IPS-20b (cell line): Measurements from ENCODE around the gene PEX11A.

Experiments used
- H3K27ac ChIP-seq: one replicate; pipeline ENCODE4 v1.5.1; 2013; ENCODE audit warnings: low read length
- H3K27me3 ChIP-seq: 2 replicates; pipeline ENCODE4 v1.6.1; 2013; ENCODE audit warnings: mild to moderate bottlenecking, low read length, inconsistent platforms; ENCODE audit not compliant: insufficient read depth
- H3K36me3 ChIP-seq: 2 replicates; pipeline ENCODE4 v1.6.1; 2013; ENCODE audit warnings: low read depth, mild to moderate bottlenecking, inconsistent platforms, low read length, moderate library complexity; ENCODE audit not compliant: insufficient read depth
- H3K4me1 ChIP-seq: 2 replicates; pipeline ENCODE4 v1.6.1; 2013; ENCODE audit warnings: mild to moderate bottlenecking, control low read depth, inconsistent platforms, low read length, moderate library complexity; ENCODE audit not compliant: insufficient read depth
- H3K4me3 ChIP-seq: 2 replicates; pipeline ENCODE4 v1.5.1; 2013; ENCODE audit warnings: mild to moderate bottlenecking, low read length, inconsistent platforms
- H3K9ac ChIP-seq: 2 replicates; pipeline ENCODE4 v1.6.1; 2013; ENCODE audit warnings: low read depth, mild to moderate bottlenecking, inconsistent platforms, low read length, moderate library complexity
- H3K9me3 ChIP-seq: 2 replicates; pipeline ENCODE4 v1.6.1; 2013; ENCODE audit warnings: mild to moderate bottlenecking, low read depth, low read length, inconsistent platforms; ENCODE audit not compliant: insufficient read depth

The PEX11A gene, protein sequence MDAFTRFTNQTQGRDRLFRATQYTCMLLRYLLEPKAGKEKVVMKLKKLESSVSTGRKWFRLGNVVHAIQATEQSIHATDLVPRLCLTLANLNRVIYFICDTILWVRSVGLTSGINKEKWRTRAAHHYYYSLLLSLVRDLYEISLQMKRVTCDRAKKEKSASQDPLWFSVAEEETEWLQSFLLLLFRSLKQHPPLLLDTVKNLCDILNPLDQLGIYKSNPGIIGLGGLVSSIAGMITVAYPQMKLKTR

DNA sequence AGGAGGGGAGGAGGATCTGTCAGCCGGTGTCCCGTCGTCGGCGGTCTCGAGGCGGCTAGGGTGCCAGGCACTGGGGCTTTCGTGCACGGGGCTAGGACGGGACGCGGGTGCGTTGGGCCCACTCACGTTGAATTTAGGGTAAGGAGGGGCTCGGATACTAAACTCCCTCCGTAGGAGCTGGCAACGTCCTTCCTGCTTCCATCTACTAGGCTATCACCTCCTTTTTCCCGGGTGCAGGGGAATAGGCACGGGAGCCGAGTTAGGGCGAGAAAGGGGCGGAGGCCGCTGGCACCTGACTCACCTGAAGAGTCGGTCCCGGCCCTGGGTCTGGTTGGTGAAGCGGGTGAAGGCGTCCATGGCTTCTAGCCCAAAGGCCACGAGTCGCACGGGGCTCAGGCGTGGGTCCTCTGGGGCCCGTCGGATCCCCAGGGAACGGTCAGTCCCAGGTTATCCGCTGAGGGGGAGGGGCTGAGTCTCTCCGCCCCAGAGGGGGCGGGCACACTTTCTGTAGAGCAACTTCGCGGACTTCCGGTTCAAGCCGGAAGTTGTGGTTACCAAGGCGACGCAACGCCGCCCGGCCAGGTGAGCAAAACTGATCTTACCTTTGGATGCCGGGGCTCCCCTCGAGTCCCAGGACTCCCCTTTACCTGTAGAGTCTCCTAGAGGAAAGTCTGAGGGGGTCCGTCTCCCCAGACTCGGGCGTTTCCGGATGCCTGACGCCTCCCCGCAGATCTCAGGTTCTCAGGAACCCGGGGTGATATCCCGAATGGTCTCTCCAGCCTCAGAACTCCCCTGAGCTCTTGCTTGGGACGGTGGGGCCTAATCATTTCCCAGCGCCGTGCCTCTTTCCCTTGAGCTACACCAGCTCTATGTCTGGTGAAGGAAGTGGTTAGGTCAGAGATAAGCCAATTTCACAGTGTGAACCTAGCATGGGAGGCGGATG, at the start of gene PEX11A, which contains the start of gene WDR93:
Gene PEX11A (minus strand): TSS at position 479 of the 943 bp plus-strand sequence. CDS start 122 bp downstream, at position 357.
Gene WDR93 (plus strand): TSS at position 536 of the 943 bp plus-strand sequence. CDS start 10,936 bp downstream, outside the sequence.
- Histone ChIP-seq H3K9ac (peak within 1 kb of the TSS; percentile 68; the same call in 1 of the 2 replicates), H3K4me3 (peak within 1 kb of the TSS; percentile 91), H3K27me3 (peaks cover 30% of the 10 kb centered on the region), H3K27ac (no peak within 1 kb of the TSS), H3K9me3 (no peaks in the 10 kb centered on the region), H3K36me3 (no peaks in the 10 kb centered on the region), H3K4me1 (no peaks in the 10 kb centered on the region)

DNA sequence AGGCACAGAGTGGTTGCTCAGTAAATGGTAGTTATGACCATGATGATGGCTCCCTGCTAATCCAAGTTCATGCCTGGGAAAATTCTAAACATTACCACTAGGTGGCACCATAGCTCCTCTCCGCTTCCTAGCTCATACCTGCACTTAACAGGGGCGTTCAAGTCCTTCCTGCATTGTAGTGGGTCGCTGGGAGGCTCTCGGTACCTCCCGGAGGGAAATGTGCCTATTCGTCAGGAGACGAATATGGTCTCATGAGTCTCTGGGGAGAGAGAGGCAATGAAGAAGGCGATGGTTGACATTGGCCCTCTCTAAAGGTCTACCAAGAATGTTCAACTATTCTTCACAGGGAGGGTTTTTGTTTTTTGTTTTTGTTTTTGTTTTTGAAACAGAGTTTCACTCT, 49.6 kb upstream of the PEX11A start:
- H3K27me3 ChIP-seq: peaks cover 25% of the 10 kb centered on the region
- H3K4me1 ChIP-seq: no peaks in the 10 kb centered on the region
- H3K27ac ChIP-seq: no peak overlapping the region
- no peak overlapping the region for H3K4me3 ChIP-seq
- H3K9ac ChIP-seq: no peak overlapping the region
- H3K36me3 ChIP-seq: no peaks in the 10 kb centered on the region
- H3K9me3 ChIP-seq: no peaks in the 10 kb centered on the region

DNA sequence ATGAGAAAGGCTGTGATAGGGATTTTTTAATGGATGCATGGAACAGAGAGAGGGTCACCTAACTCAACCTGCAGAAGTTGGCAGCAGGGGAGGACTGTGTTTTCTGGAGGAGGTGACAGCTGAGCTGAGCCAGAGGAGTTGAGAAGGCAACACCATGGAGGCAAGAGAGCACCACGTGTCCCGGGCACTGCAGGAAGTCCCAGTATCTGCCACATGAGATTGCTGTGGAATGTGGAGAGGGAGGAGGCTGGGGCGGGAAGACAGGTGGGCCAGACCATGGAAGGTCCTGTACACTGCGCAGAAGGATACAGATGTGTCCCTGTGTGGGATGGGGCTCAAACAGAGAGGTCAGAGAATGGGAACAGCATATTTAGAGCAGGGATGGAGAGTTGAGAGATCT, 45.2 kb upstream of the PEX11A start:
- Histone ChIP-seq H3K27me3 (peaks cover 4% of the 10 kb centered on the region; the same call in 1 of the 2 replicates), H3K9me3 (no peaks in the 10 kb centered on the region), H3K27ac (no peak overlapping the region), H3K4me3 (no peak overlapping the region), H3K36me3 (no peaks in the 10 kb centered on the region), H3K4me1 (no peaks in the 10 kb centered on the region), H3K9ac (no peak overlapping the region)

DNA sequence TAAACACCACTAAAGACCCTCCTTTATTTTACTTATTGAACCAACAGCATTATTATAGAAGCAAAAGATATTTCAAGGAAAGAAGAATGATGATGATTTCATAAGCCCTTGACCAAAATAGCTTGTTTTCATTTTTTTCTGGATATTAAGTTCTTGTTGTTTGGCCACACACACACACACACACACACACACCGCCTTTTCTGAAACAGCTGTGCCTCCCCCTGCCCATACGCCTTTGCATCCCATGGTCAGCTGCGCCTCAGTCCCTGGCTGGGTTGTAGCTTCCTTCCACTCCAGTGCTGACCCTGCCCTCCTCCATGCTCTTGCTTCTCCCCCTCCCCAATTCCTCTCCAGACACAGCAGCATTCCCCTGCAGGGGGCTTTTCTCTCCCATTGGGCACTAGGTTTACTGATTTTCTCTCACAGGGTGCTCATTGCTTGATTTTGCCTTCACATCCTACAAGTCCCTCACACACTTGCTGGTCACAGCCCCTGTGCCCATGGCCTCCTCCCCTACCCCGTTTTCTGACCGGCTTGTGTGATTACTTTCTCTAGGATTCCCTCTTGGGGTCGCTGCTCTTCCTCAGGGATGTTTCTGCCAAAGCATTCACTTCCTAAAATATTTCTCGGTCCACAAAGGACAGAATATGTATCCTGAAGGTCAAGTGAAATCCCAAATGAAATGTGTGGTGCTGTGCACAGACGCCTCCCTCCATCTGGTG, 42.1 kb upstream of the PEX11A start:
- no peak overlapping the region for H3K9ac ChIP-seq
- H3K4me3 ChIP-seq: no peak overlapping the region
- H3K27ac ChIP-seq: no peak overlapping the region
- H3K36me3 ChIP-seq: no peaks in the 10 kb centered on the region
- H3K27me3 ChIP-seq: peaks cover 4% of the 10 kb centered on the region; the same call in 1 of the 2 replicates
- H3K9me3 ChIP-seq: no peaks in the 10 kb centered on the region
- H3K4me1 ChIP-seq: no peaks in the 10 kb centered on the region

DNA sequence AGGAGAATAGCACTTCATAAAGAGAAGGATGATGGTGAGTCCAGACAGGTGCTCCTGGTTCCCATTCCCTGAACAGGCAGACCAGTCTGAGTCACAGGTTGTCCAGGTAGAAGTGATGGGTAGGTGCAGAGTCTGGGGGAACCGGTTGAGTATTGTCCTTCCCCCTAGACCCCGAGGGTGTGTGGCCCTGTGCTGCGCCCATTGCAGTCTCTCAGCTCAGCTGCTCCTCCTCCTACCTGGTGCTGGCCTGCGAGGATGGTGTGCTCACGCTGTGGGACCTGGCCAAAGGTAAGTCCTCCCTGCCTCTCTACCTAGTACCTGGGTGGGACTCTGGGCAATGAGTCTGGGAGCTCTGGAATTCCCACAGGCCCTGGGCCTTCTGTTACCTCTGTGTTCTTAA, 40.7 kb upstream of the PEX11A start:
- Histone ChIP-seq H3K27ac (no peak overlapping the region), H3K36me3 (no peaks in the 10 kb centered on the region), H3K4me1 (no peaks in the 10 kb centered on the region), H3K4me3 (no peak overlapping the region), H3K9me3 (no peaks in the 10 kb centered on the region), H3K9ac (no peak overlapping the region), H3K27me3 (peaks cover 4% of the 10 kb centered on the region; the same call in 1 of the 2 replicates)

DNA sequence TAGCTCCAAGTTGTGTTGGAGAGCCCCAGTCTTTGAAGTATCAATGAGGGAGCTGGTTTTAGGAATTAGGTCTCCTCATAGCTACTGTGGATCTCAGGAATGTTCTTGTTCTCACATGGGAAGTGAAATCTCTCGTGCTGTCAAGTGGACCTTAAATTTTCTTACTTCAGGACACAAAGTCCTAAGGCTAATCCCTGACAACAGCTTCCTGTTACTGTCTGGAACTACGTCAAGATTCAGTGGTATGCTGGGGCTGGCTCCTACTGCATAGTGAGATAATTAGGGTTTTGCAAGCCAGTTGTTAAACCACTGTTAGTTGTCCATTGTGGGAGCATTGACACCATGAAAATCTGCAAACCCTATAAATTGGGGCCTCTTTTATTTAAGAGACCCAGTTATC, 37.7 kb upstream of the PEX11A start:
- Histone ChIP-seq H3K9ac (no peak overlapping the region), H3K27me3 (no peaks in the 10 kb centered on the region), H3K9me3 (peaks cover 6% of the 10 kb centered on the region; the same call in 1 of the 2 replicates), H3K4me3 (no peak overlapping the region), H3K36me3 (no peaks in the 10 kb centered on the region), H3K27ac (no peak overlapping the region), H3K4me1 (no peaks in the 10 kb centered on the region)

DNA sequence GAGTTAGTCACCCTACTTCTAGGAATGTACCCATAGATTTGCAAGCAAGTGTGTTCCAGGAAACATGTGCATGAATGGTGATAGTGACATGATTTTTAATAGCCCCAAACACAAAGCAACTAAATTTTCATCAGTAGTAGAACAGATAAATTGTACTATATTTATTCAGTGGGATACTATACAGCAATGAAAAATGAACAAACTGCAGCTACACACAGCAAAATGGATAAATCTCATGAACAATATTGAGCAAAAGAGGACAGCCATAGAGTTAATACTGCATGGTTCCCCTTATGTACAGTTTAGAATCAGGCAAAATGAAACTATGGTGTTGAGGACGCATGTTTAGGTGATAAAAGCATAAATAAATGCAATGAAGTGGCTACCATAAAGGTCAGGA, 34.5 kb upstream of the PEX11A start:
- H3K9me3 ChIP-seq: peaks cover 6% of the 10 kb centered on the region; the same call in 1 of the 2 replicates
- no peak overlapping the region for H3K4me3 ChIP-seq
- no peak overlapping the region for H3K27ac ChIP-seq
- H3K36me3 ChIP-seq: no peaks in the 10 kb centered on the region
- no peaks in the 10 kb centered on the region for H3K4me1 ChIP-seq
- no peaks in the 10 kb centered on the region for H3K27me3 ChIP-seq
- no peak overlapping the region for H3K9ac ChIP-seq

DNA sequence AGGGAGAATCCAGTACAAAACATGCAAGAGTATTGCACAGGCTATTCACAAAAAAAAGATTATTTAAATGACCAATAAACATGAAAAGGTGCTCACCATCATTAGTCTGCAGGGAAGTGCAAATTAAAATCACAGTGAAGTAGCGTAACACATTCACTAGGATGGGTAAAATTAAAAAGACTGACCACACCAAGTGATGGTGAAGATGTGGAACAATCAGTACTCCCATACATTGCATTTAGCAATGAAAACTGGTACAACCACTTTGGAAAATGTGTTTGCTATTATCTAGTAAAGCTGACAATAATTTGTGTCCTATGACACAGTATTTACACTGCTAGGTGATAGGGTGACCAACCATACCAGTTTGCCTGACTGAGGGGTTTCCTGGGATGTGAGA, 34.1 kb upstream of the PEX11A start:
- Histone ChIP-seq H3K9me3 (peaks cover 6% of the 10 kb centered on the region; the same call in 1 of the 2 replicates), H3K27me3 (no peaks in the 10 kb centered on the region), H3K4me3 (no peak overlapping the region), H3K36me3 (no peaks in the 10 kb centered on the region), H3K4me1 (no peaks in the 10 kb centered on the region), H3K27ac (no peak overlapping the region), H3K9ac (no peak overlapping the region)

DNA sequence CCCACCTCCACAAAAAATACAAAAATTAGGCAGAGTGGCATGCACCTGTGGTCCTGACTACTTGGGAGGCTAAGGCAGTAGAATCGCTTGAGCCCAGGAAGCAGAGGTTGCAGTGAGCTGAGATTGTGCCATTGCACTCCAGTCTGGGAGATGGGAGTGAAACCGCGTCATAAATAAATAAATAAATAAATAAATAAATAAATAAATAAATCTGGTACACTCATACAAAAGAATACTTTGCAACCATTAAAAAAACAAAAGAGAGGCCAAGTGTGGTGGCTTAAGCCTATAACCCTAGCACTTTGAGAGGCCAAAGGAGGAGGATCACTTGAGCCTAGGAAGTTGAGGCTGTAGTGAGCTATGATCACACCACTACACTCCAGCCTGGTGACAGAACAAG, 32.5 kb upstream of the PEX11A start:
- Histone ChIP-seq H3K9ac (no peak overlapping the region), H3K4me3 (no peak overlapping the region), H3K27ac (no peak overlapping the region), H3K9me3 (peaks cover 6% of the 10 kb centered on the region; the same call in 1 of the 2 replicates), H3K36me3 (no peaks in the 10 kb centered on the region), H3K27me3 (no peaks in the 10 kb centered on the region), H3K4me1 (no peaks in the 10 kb centered on the region)

DNA sequence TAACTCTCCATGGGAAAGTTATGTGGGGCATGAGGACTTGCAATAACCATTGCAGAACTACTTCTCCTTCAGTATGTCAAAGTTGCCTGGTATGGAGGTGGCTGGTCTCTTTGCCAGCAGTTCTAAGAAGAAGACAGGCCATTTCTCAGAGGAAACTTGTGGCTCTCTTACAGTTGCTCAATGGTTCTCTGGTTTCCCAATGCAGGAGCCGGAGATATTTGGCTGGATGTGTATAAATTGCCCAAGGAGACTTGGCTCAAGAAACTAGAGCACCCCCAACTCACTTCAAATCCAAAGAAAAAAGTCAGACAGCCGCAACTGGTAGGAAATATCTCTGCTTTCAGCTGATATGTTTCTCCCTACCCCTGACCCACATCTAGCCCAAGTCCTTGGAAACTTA, 24.2 kb upstream of the PEX11A start:
- Histone ChIP-seq H3K27me3 (no peaks in the 10 kb centered on the region), H3K4me3 (no peak overlapping the region), H3K27ac (no peak overlapping the region), H3K9me3 (no peaks in the 10 kb centered on the region), H3K4me1 (no peaks in the 10 kb centered on the region), H3K9ac (no peak overlapping the region), H3K36me3 (no peaks in the 10 kb centered on the region)

DNA sequence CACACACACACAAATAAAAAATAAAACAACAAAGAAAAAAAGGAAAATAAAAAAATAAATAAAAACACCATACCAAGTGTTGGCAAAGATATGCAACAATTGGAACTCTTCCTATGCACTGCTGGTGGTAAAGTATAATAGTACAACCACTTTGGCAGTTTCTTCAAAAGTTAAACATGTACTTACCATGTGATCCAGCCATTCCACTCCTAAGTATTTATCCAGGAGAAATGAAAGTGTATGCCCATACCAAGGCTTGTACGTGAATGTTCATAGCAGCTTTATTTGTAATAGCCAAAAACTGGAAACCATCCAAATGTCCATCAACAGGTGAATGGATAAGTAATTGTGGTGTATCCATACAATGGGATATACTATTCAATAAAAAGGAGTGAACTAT, 17.0 kb upstream of the PEX11A start:
- no peaks in the 10 kb centered on the region for H3K9me3 ChIP-seq
- H3K27me3 ChIP-seq: no peaks in the 10 kb centered on the region
- no peak overlapping the region for H3K9ac ChIP-seq
- H3K36me3 ChIP-seq: no peaks in the 10 kb centered on the region
- H3K27ac ChIP-seq: no peak overlapping the region
- H3K4me1 ChIP-seq: no peaks in the 10 kb centered on the region
- no peak overlapping the region for H3K4me3 ChIP-seq
